ENCODE data around the gene DNM3.
"Not testable (repeated sequence)": the region's sequence is repeated elsewhere in the genome, so short reads cannot be mapped to it uniquely, and the experiment has no call there.

The DNM3 gene

DNA sequence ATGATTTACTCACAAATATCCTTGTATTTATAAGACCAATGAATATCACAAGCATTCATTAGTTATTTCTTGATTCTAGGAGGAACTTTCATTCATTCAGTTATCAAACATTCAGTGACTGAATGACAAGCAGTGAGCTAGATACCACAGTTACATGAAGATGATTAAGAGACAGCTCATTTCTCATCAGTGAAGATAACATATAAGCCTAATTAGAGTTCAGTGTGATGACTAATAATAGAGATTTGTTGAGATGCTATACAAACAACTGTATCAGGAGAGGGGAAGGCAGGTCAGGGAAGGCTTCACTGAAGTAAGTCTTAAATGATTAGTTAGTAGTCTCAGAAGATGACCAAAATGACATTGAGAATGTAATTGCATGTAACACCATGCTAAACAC lies 564.6 kb downstream of the DNM3 start:
- no peak for DNase-seq

DNA sequence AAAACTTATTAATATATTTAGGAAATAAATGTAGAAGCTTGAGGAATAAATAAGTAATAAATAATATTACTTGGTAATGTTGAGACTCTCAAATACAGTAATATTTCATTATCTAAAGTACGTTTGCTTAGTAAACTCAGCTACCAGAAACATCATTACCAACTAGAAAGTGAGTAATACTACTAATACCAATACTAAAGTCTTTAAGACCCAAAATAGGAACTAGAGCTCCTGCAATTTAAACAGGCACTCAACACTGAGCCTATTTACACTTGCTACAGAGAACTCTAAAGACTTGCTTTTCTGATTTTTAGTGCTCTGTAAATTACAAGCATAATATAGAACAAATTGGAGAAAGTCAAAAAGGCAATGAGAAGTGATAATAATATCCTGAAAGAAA lies 565.7 kb downstream of the DNM3 start:
- no peak for DNase-seq

DNA sequence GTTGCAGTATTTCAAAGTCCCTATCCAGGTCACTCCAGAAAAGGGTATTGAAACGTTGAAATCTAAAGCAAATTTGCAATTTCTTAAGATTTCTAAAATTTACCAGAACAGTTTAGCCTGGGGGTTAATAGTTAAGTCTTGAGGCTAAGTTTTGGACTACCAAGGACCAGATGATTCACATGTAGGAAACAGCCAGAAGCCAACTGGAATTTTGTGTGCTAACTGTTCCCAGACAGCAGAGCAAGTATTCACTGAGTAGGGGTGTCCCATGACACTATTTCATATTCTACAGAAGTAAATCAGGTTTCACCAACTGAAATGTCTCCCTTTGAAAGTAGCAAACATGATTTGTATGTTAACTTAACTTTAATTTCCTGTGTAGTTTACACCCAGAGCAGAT lies 567.7 kb downstream of the DNM3 start:
- no peak for DNase-seq

DNA sequence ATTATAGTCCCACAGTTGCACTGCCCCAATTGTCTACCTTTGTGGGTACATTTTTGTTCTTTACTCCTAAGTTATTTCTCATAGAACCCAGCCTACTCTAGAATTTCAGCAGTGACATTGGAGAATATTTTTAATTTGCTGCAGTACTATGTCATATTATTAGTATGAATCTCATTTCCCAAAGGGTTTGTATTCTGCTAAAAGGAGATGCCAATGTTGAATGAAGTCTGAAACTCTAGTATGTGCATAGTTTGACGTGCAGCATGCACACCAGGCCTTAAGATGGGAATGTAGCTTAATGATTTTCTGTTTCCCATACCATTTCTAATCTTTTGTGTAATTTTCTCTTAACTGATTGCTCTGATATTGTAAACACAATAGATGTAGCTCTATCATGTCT lies 568.7 kb downstream of the DNM3 start:
- no peak for DNase-seq

DNA sequence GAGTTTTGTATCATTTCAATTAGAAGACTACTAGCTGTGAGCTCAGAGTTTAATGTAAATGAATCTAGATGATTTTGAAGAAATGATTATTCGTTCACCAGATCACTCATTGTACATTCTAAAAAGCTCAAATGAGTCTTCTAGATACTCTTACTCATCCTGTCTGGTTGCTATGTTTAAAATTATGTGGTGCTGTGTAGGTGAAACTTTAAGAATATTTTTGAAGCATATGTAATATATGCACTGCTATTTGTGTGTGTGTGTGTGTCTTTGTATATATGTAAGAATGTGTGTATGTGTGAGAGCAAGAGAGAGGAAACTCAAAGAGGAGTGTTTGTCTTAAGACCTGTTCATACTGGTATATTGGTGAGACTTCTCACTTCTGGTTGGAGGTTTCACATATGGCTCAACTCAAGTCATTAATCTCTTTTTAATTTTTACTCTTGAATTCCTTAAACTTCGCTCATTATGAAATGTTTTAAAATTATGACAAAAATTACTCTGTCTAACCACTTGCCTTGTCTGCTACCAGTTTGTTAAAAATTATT lies 570.6 kb downstream of the DNM3 start:
- DNase-seq: no peak

DNA sequence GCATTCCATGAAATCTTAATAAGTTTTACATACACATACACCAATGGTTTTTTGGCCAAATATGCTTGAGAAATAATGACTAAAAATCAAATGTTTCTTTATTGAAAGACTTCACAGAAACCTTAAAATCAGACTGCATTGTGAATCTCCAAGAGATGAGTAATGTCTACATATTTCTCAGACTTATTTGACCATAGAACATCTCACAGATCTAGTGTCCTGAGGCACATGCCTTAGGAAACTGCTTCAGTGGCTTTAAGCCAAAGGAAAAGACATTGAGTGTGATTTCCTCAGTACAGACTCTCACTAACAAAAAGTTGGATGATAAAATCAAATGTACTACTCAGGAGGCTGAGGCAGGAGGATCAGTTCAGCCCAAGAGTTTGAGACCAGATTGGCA lies 573.0 kb downstream of the DNM3 start:
- no peak for DNase-seq

DNA sequence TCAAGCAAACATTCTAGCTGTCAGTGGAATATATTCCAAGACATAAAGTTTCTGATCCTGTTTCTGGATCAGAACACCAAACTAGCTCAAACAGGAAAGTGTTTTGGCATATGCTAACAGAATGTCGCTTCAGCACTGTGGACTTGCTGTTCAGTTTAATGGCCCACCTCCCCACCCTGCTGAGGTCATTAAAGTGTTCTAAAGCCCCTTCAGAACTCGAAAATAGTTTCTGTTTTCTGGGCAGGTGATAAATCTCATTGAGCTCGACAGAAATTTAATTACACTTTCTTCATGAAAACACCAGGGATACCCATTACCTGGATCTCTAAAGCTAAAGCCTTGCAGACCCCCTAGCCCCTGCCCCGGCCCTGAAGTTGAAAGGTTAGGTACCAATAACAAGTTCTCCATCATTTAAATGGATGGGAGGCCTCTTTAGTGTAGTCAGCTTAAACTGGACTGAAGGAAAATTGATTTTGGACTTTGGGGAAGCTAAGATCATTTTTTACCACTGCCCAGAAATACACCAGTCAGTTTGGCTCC lies 575.3 kb downstream of the DNM3 start:
- DNase-seq: no peak

DNA sequence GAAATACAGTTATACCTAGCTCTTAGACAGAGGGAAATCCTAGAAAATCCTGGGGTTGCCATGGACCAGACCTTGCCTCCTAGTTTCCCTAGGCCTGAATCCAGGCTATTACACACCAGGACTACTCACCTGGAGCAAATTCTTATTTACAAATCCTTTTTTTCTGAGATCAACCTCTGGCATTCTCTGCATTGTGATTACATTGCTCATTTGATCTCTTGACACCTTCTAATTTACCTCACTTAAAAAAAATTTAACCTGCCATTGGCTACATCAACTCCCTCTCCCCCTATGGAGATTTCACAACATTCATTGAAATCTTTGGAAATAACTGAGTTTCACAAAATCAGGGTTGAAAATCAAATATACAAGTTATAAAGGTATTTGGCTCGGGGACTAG lies 576.3 kb downstream of the DNM3 start:
- DNase-seq: no peak

DNA sequence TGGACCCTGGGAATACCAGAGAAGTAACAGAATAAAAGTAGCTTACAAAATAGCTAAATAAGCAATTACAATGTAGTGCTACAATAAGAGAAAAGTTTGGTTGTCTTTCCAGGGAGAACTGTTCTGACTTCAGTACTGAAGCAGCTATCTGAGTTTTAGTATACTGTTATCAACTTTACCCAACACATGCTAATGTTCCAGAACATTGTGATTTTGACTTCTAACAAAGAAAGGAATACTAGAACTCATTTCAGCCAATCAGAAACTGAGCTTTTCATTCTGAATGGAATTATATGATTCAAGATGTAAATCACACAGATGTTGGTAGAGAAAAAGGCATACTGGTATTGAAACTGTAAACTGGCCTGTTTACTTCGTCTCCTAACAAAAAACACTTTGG lies 579.1 kb downstream of the DNM3 start, which contains the start of gene C1orf105:
Gene C1orf105, plus strand, starts transcription at position 301 of the 400 bp plus-strand sequence. CDS start 201 bp downstream, outside the sequence.
- no peak for DNase-seq

DNA sequence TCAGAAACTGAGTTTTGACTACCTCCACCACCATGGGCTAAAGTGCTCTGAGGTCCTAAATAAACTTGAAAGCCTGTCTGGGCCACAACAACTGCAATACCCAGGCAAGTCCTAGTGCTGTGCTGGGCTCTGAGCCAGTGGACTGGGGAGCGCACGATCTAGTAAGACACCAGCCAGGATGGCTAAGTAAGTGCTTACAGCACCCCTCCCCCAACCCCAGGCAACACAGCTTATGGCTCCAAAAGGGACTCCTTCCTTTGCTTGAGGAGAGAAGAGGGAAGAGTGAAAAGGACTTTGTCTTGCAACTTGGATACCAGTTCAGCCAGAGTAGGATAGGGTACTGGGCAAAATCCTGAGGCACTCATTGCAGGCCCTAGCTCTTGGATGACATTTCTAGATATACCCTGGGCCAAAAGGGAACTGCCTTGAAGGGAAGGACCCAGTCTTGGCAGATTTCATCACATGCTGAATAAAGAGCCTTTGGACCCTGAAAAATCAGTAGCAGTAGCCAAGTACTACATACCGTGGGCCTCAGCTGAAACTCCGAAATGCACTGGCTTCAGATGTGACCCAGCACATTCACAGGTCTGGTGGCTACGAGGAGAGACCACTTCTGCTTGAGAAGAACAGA lies 580.8 kb downstream of the DNM3 start:
- DNase-seq: no peak

DNA sequence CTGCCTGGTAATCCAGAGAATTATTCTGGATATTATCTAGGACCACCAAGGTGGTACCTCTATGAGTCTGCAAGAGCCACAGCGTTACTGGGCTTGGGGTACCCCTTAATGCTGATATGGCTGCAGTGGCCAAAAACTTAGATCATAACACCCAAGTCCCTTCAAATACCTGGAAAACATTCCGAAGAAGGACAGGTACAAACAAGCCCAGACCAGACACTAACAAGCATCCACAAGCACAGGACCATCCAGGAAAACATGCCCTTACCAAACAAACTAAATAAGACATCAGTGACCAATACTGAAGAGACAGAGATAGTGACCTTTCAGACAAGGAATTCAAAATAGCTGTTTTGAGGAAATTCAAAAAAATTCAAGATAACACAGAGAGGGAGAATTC lies 582.0 kb downstream of the DNM3 start:
- DNase-seq: no peak

DNA sequence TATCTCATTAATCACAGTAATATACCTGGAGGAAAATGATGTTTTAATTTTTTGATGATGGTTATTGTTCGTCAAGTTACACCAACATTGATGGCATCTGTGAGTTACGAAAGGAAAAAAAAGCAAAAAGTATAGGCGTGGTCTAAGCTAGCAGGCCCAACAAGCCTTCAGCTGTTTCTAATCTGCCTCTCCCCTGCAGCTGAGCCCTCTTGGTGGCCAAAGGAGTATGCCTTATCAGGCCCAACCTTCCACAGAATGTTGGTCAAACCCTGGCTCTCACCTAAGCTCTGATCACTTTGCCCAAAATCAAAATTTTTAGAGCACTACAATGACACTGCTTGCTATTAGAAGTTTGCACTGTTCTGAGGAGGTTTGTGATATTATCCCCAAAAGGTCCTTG lies 584.0 kb downstream of the DNM3 start:
- no peak for DNase-seq

DNA sequence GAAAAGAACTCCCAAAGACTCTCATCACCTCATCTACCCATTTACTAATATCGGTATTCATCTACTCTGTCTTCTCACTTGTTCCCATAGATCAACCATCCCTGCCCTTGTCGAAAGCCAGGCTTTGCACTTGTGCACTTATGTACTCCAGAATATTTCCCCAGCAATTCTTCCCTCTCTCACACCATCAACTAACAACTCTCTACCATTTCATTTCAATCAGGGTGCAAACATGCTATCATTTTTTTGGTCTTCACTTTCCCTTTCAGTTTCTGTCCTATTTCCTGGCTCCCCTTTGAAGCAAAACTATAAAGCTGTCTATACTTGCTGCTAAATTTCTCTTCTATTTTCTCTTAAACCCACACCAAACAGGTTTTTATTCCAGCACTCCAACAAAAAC lies 585.9 kb downstream of the DNM3 start:
- no peak for DNase-seq

DNA sequence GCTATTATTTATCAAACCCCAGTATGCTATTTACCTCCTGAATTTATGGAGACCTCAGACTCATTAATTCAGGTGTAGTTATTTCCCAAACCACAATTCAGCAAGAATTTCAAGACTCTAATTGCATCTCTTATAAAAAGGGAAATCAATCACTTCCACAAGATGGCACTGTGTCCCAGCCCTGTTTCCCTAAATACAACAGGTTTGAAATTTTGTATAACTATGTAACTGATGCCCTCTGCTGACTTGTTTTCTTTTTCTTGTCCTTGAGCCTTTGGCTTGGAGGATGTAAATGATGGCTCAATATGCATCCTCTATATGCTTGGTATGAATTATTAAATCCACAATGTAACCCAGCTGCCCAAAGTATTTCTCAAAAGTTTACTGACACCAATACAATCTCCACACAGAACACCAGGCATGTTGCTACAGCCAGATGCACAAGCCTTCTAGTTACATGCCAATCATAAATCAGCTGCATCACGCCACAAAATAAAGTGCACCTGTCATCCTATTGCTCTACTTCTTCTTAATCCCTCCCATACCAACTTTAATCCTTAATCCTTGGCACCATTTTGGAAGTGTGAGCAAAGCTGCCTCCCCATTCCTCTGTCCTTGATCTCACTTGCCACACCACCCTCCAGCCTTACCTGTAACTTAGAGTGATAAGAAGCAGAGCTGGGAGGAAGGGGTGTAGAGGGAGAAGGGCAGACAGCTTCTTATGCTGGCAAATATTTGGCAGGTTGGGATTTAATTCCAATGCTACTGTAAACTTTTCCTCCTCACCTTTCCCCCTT lies 588.2 kb downstream of the DNM3 start:
- peak; percentile 24 for DNase-seq

DNA sequence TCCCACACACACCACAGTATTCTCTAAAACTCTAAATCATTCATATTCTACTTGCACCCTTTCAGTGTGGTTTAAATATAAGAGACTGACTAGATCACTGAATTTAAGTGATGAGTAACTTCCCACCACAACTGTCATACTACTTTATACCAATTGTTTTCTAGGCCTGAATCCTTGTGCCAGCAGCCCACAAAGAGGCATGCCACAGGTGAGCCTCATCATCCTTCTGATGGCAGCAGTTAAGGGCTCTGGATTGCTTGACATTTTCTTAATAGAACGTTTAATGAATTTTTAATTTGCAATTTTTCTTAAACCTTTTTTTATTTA lies 588.8 kb downstream of the DNM3 start:
- no peak for DNase-seq

DNA sequence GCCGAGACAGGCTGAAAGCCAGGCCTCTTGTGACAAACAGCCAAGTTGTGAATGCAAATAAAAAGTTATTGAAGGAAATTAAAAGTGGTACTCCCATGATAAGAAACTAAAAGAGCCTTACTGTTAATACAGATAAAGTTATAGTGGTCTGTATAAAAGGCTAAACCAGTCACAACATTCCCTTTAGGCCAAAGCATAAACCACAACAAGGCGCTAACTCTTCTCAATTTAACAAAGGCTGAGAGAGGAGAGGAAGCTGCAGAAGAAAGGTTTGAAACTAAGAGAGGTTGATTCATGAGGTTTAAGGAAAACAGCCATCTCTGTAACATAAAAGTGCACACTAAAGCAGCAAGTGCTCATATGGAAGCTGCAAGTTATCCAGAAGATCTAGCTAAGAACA lies 589.9 kb downstream of the DNM3 start:
- no peak for DNase-seq

DNA sequence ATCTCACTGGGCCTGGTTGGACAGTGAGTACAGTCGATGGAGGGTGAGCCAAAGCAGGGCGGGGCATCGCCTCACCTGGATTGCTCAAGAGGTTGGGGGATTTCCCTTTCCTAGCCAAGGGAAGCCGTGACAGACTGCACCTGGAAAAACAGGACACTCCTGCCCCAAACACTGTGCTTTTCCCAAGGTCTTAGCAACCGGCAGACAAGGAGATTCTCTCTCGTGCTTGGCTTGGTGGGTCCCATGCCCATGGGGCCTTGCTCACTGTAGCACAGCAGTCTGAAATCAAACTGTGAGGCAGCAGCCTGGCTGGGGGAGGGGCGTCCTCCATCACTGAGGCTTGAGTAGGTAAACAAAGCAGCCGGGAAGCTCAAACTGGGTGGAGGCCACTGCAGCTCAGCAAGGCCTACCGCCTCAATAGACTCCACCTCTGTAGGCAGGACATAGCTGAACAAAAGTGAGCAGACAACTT lies 590.5 kb downstream of the DNM3 start:
- no peak for DNase-seq

DNA sequence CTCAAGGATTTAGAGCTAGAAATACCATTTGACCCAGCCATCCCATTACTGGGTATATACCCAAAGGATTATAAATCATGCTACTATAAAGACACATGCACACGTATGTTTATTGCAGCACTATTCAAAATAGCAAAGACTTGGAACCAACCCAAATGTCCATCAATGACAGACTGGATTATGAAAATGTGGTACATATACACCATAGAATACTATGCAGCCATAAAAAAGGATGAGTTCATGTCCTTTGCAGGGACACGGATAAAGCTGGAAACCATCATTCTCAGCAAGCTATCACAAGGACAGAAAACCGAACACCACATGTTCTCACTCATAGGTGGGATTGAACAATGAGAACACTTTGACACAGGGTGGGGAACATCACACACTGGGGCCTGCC lies 595.9 kb downstream of the DNM3 start:
- DNase-seq: not testable (repeated sequence)

DNA sequence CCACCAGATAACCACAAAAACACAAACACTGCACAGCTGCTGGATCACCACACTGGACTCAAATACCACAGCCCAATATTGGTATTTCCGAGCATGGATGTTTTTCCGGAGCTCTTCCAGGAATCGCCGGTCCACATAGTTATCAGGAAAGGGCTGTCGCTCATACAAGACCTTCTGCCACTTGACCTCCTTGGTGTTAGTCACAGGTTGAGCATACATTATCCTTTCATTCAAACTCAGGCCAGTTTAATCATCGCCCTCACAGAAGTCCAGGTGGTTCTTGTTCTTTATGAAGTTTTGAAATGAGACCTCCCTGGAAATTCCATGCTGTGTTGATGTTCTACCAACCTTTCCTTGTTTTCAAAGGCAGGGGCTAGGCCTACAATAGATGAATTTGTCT lies 601.1 kb downstream of the DNM3 start:
- no peak for DNase-seq

DNA sequence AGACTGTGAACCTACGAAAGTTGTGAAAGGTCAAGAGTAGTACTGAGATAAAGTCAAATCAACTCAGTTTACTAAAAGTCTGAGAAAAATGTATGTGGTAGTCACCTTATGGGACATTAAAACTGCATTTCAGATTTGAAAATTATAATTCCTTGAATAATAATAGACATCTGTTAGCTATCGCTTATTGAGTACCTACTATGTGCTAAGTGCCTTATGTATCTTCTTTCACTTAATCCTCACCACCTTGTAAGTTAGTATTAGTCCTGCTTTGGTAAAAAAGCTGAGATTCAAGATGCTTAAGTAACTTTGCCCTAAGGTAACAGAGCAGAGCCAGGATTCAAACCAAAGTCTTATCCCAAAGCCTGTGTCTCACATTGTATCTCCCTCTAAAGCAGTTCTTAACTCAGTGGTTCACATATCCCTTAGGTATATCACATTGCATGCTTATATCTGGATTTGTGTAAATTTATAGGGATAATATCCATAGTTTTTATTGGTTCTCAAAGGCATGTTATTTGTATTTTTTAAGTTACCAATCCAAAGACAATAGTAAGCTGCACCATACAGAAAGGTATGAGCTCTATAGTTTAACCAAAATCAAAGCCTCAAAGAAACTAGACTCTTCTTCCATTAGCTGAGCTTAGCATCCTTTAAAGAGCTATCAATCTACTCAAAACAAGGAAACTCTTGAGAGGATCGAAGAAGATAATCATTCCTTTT lies 601.7 kb downstream of the DNM3 start:
- no peak for DNase-seq

DNA sequence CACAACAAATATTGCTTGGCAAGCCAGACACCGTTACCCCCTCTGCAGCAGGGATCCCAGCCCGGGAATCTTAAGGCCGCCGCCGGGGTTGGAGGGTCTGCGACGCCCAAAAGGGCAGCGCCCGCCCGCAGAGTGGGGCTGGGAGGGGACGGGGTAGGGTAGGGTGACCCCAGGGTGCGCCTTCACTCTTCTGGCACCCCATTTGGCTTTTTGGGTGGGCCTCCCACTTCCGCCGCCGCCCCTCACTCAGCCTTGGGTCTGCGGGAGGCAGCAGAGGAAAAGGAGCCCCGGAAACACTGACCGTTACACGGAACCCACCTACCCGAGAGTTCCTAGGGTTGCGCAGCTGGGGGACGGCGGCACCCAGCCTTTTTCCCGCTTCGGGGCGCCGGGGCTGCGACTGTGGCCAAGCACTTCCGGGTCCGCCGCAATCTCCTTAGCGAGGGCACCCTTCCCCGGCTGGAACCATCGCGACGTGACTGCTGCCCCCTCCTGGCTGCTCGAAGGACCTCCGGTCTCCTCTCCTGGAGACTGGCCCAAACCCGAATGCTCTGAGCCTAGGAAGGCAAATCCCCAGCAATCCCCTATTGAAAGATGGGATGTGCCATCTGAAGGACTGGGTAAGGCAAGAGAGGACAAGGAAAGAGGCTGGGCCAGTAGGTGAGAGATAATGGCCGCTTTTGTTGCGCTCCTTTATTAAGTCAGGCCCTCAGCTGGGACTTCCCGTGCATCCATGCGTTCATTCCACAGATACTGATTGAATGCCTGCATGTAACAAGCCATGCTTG lies 602.6 kb downstream of the DNM3 start, which contains the start of gene PIGC:
Gene PIGC, minus strand, starts transcription at position 404 of the 788 bp plus-strand sequence. CDS start 1,447 bp downstream, outside the sequence.
- peak; percentile 91 for DNase-seq

DNA sequence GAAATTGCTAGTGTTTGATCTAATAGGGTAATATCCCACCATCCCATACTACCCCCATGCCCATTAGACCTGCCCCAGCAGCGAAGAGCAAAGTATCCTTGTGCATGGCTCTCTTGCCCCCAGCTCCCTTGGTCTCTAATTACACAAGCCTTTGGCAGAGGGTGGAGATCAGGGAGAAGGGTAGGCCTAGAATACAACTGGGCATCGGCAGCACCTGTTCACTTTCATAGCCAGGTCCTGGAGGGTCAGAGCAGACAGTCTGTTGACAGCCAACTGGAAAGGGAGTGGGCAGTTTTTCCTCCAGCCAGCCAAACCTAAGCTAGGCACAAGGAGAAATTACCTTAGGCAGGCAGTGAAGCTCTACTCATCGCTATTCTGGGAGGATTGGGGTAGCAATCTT lies 605.2 kb downstream of the DNM3 start:
- DNase-seq: no peak
